ENCODE measurements around the gene SERPINA1.

DNA sequence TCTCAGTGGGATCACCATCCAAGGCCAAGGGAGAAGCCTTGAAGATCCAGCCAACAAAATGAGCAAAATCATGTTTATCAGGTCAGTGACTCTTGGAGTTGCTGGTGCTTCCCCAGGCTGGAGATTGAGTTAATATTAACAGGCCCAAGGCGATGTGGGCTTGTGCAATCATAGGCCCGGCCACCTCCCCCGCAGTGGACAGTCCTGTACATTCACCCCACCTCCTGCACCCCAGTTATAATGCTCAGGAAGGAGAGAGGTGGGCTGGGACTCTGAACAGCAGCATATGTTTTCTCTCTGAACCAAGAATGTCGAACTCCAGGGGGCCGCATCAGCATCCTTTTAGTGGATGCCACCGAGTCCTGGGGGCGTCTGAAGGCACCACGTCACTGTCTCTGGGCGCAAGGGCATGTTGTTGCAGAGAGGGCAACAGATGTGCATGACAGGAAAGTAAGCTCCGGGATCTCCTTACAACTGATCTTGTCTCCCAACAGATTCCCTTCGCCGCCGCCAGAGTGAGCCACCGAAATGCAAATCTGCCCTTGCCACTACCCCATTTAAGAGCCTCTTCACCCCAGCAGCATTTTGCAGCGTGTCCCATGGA lies 33.1 kb downstream of the SERPINA1 start:
- no peak for TF ChIP-seq SIN3A (IDR thresholded peaks at IDR 0.05; ENCODE audit: borderline replicate concordance, insufficient read depth, low read length)
- no peak for TF ChIP-seq FOXP2 (optimal IDR thresholded peaks at IDR 0.05; ENCODE audit: borderline replicate concordance, extremely low read depth, extremely low read length, insufficient read depth)
- TF ChIP-seq POLR2AphosphoS5 (IDR thresholded peaks at IDR 0.05; ENCODE audit: low read depth, low read length) = no peak
- no peak for TF ChIP-seq TAF1 (IDR thresholded peaks at IDR 0.05; ENCODE audit: borderline replicate concordance, insufficient read depth, low read length)
- no peak for TF ChIP-seq REST (IDR thresholded peaks at IDR 0.05; ENCODE audit: insufficient read depth in 1 of 2, low read depth in 2 of 2, low read length in 2 of 2)

Measured in PFSK-1 (cell line).